ENCODE results near the gene LAMA2.

GRCh38 chr6:129297592-129297991 lies 414.7 kb downstream of the LAMA2 start:
- TF ChIP-seq, protein P1, sequence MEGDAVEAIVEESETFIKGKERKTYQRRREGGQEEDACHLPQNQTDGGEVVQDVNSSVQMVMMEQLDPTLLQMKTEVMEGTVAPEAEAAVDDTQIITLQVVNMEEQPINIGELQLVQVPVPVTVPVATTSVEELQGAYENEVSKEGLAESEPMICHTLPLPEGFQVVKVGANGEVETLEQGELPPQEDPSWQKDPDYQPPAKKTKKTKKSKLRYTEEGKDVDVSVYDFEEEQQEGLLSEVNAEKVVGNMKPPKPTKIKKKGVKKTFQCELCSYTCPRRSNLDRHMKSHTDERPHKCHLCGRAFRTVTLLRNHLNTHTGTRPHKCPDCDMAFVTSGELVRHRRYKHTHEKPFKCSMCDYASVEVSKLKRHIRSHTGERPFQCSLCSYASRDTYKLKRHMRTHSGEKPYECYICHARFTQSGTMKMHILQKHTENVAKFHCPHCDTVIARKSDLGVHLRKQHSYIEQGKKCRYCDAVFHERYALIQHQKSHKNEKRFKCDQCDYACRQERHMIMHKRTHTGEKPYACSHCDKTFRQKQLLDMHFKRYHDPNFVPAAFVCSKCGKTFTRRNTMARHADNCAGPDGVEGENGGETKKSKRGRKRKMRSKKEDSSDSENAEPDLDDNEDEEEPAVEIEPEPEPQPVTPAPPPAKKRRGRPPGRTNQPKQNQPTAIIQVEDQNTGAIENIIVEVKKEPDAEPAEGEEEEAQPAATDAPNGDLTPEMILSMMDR (IDR thresholded peaks at IDR 0.05 in 2 of 3, conservative IDR thresholded peaks at IDR 0.05 in 1 of 3; ENCODE audit: borderline replicate concordance in 1 of 3, insufficient read depth in 1 of 3, low read depth in 2 of 3, low read length in 2 of 3) = no peak
- TF ChIP-seq ZNF274 (IDR thresholded peaks at IDR 0.05; ENCODE audit: low read depth, low read length) = no peak
- TF ChIP-seq POLR2AphosphoS5 (IDR thresholded peaks at IDR 0.05; ENCODE audit: low read depth, low read length) = no peak
- TF ChIP-seq SIN3A (IDR thresholded peaks at IDR 0.05; ENCODE audit: low read depth) = no peak
- TF ChIP-seq POLR2A (IDR thresholded peaks at IDR 0.05; ENCODE audit: borderline replicate concordance, extremely low read depth, insufficient read depth, insufficient read length) = no peak
- no peak for TF ChIP-seq SP1 (IDR thresholded peaks at IDR 0.05; ENCODE audit: low read depth)
- no peak for TF ChIP-seq SRF (IDR thresholded peaks at IDR 0.05; ENCODE audit: low read depth)
- TF ChIP-seq RAD21 (IDR thresholded peaks at IDR 0.05; ENCODE audit: low read depth) = no peak
- TF ChIP-seq EZH2 (IDR thresholded peaks at IDR 0.05) = no peak
- no peak for TF ChIP-seq MAX (IDR thresholded peaks at IDR 0.05)
- no peak for TF ChIP-seq JUND (IDR thresholded peaks at IDR 0.05)
- TF ChIP-seq, protein P2, sequence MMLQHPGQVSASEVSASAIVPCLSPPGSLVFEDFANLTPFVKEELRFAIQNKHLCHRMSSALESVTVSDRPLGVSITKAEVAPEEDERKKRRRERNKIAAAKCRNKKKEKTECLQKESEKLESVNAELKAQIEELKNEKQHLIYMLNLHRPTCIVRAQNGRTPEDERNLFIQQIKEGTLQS (IDR thresholded peaks at IDR 0.05) = no peak
